IPS-18c (cell line): ENCODE results near the gene ATRAID.
"Not testable (repeated sequence)": the region's sequence is repeated elsewhere in the genome, so short reads cannot be mapped to it uniquely, and the experiment has no call there.

Source experiments
- H3K4me3 ChIP-seq: 2 replicates; pipeline ENCODE4 v1.7.0; 2013; ENCODE audit warnings: low read depth, mild to moderate bottlenecking, low read length, moderate library complexity; ENCODE audit not compliant: insufficient read depth
- H3K9me3 ChIP-seq: one replicate; pipeline ENCODE4 v1.6.1; 2013; ENCODE audit warnings: mild to moderate bottlenecking, low read length, moderate library complexity; ENCODE audit not compliant: control insufficient read depth, insufficient read depth

Gene ATRAID

GRCh38 chr2:27186613-27187345, 25.1 kb upstream of the ATRAID start:
- Histone ChIP-seq H3K4me3 (no peak overlapping the region), H3K9me3 (no peaks in the 10 kb centered on the region)

DNA sequence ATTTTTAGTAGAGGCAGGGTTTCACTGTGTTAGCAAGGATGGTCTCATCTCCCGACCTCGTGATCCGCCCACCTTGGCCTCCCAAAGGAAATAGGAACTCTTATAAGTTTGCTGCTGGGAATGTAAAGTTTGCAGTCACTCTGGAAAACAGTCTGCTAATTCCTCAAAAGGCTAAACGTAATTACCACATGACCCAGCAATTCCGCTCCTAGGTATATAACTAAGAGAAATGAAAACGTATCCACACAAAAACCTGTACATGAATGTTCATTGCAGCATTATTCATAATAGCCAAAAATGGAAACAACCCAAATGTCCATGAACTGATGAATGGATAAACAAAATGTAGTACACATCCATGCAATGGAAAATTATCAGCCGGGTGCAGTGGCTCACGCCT, 21.9 kb upstream of the ATRAID start:
- Histone ChIP-seq H3K4me3 (no peak overlapping the region), H3K9me3 (no peaks in the 10 kb centered on the region)

GRCh38 chr2:27191070-27191829, 20.6 kb upstream of the ATRAID start:
- no peak overlapping the region for H3K4me3 ChIP-seq
- H3K9me3 ChIP-seq, result no peaks in the 10 kb centered on the region

- no peak overlapping the region for H3K4me3 ChIP-seq
Measured at GRCh38 chr2:27194538-27195354, 17.1 kb upstream of the ATRAID start.

DNA sequence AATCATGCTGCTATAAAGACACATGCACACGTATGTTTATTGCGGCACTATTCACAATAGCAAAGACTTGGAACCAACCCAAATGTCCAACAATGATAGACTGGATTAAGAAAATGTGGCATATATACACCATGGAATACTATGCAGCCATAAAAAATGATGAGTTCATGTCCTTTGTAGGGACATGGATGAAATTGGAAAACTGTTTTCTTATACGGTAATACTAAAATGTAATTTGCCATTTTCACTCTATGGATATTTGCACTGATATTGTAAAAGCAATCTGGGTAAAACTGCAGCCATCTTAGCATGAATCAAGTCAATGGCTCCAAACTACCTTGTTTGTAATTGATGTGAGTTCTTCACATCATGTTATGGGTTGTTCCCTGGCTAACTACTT, 16.0 kb upstream of the ATRAID start:
- H3K9me3 ChIP-seq, H3K4me3 ChIP-seq: not testable (repeated sequence)

More at GRCh38 chr2:27194538-27195354, 17.1 kb upstream of the ATRAID start:
- H3K9me3 ChIP-seq, result no peaks in the 10 kb centered on the region

GRCh38 chr2:27198068-27198467, 13.8 kb upstream of the ATRAID start:
- not testable (repeated sequence) for H3K9me3 ChIP-seq, H3K4me3 ChIP-seq

DNA sequence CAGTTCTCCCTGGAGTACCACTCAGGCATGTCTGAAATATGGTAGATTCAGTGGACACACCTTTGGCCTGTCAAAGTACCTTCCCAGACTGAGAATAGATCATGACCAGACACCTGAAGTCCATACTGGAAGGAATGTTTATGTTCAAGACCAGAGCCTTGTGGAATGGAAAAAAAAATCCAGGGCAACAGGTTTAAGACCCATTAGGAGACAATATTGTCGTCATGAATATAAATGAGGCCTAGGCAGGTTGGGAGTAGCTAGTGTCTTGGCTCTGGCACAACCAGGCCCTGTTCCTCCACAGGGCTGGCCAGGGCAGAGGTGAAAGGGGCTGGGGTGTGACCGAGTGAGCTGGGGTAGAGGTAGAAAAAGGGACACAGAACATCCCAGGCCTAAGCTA, 13.2 kb upstream of the ATRAID start:
- Histone ChIP-seq H3K9me3 (no peaks in the 10 kb centered on the region), H3K4me3 (no peak overlapping the region)

- no peaks in the 10 kb centered on the region for H3K9me3 ChIP-seq
- H3K4me3 ChIP-seq, result no peak overlapping the region
Measured at GRCh38 chr2:27199241-27199640, 12.6 kb upstream of the ATRAID start.

DNA sequence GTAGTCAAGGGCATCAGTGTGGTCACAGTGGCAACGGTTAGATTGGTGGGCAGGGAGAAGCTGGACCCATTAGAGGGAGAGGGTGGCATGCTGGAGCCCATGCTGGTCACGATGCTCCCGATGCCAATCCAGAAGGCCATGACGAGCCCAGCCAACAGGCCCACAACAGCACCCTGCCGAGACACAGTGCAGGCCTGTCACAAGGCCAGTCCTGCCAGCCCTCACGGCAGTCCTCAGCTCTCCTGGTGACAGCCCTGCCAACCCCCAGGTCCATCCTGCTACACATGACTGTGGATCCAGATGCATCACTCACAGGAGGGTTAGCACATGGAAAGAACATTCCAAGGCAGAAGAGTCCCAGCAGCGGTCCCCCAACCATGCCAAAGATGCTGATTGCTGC, 10.2 kb upstream of the ATRAID start:
- Histone ChIP-seq H3K9me3 (no peaks in the 10 kb centered on the region), H3K4me3 (no peak overlapping the region)

DNA sequence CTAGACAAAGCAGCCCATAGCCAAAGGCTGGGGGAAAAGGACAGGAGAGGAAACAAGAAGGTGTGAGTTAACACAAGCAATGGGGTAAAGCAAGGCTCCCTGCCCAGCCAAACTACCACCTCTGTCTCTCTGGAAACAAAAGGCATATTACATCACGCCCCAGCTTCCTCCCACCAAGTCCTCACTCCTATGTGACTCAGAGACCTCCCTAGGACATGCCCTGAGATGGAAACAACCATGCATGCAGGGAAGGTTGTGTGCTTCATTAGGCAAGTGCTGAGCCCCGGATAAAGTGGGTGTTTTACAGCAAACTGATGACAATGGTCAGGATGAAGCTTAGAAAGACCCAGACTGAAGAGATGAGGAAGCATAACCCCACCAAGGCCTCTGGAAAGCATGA, 9.0 kb upstream of the ATRAID start:
- H3K4me3 ChIP-seq, result no peak overlapping the region
- H3K9me3 ChIP-seq, result no peaks in the 10 kb centered on the region

GRCh38 chr2:27203741-27204140, 8.1 kb upstream of the ATRAID start:
- no peak overlapping the region for H3K4me3 ChIP-seq
- no peaks in the 10 kb centered on the region for H3K9me3 ChIP-seq

GRCh38 chr2:27204566-27204965, 7.3 kb upstream of the ATRAID start:
- H3K4me3 ChIP-seq, result no peak overlapping the region
- H3K9me3 ChIP-seq, result no peaks in the 10 kb centered on the region

DNA sequence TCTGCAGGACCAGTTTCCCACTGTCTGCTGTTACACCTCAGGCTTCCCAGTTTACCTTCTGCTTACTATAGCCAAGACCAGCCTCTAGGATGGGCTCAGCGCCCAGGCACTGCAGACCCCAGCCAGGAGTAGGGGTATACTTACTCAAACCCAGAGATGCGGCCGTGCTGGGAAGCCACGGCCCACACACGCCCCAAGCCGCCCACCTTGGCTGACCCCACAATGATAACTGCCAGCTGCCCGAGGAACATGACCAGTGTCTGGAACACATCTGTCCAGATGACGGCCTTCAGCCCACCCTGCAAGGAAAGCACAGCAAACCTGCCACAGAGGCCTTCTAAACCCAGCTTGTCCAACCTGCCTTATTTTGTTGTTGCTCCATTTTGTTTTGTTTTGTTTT, 6.6 kb upstream of the ATRAID start:
- Histone ChIP-seq H3K9me3 (no peaks in the 10 kb centered on the region), H3K4me3 (no peak overlapping the region)

- Histone ChIP-seq H3K9me3 (no peaks in the 10 kb centered on the region), H3K4me3 (no peak overlapping the region)
Measured at GRCh38 chr2:27206346-27206745, 5.5 kb upstream of the ATRAID start.

- Histone ChIP-seq H3K9me3 (no peaks in the 10 kb centered on the region), H3K4me3 (no peak overlapping the region)
Measured at GRCh38 chr2:27208486-27209050, 3.3 kb upstream of the ATRAID start.

DNA sequence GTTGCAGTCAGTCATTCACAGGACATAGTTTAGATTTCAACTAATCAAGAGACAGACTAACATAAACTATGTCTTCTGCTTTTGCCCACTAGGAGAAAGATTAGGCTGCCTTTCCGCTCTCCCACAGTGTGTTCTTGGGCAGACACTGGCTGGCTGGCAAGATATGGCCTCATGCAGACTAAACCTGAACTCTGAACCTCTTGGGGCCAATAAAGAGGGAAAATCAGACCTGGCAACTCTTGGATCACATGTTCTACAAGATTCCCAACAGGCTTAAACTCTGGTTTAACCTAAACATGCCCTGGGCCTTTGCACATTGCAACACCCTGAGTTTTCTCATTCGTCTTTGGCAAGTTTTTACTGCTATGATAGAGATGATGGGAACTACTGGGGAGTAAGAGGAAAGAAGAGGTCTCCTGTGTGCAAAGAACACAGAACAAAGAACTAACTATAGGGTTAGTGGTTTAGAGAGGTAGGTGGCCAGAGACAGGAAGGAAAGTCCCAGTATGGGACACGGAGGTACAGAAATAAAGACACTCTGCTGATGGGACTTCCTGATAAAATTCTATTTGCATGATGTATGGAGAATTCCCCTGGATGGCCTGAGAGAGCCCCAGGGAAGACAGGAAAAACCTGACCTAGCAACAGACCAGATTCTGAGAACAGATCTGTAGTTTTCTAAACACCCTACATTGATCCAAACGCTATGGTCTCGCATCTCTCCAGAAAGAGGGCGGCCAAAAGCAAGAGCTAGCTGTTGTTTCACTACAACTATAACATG, 2.0 kb upstream of the ATRAID start:
- Histone ChIP-seq H3K9me3 (no peaks in the 10 kb centered on the region), H3K4me3 (no peak overlapping the region)
